Sigmoid colon (tissue), 4 donors: ENCODE measurements around the gene SEC23B.

ENCODE experiments used
- CTCF ChIP-seq, 4 experiments: fragments of 450-650 bp in 3 of 4; fragments of 200-600 bp in 1 of 4; IDR thresholded peaks; one replicate each; pipeline ENCODE4 v1.5.1; 2016 to 2019; ENCODE audit warnings: antibody characterized with exemption in 4 of 4, mild to moderate bottlenecking in 3 of 4, moderate library complexity in 2 of 4
- POLR2AphosphoS5 ChIP-seq, 4 donors: sonication (generic); formaldehyde crosslinking; IDR thresholded peaks; one replicate each; pipeline ENCODE4 v1.6.1; 2017; ENCODE audit warnings: antibody characterized with exemption in 4 of 4

GRCh38 chr20:18580012-18580411 is 72.3 kb downstream of the SEC23B start:
- TF ChIP-seq CTCF (IDR thresholded peaks at IDR 0.05) (no peak), POLR2AphosphoS5 (IDR thresholded peaks at IDR 0.05) (no peak)
